Bronchial epithelial cell (primary cell): ENCODE data around the gene TBX10. TPM values are rescaled to one million over a fixed set of nuclear protein-coding genes. Genes with fewer than 3 reads are reported as not detected.
A peak's percentile ranks its signal among the peaks of the same experiment; 100 is the strongest.
"Not testable (repeated sequence)": the region's sequence is repeated elsewhere in the genome, so short reads cannot be mapped to it uniquely, and the experiment has no call there.

Experiments
- DNase-seq: peaks from one replicate; pipeline ENCODE4 v3.0.0-alpha.2; 2010; ENCODE audit warnings: low read depth
- FAIRE-seq: peaks from 2 replicates; lab custom pipeline; 2011; peaks lifted over from hg19 to GRCh38; lab: Jason Lieb, UNC
- H3K27me3 ChIP-seq: 2 replicates; pipeline ENCODE4 v1.5.1; 2011; ENCODE audit warnings: low read length; ENCODE audit not compliant: control insufficient read depth, insufficient read depth
- H3K36me3 ChIP-seq: 2 replicates; pipeline ENCODE4 v1.5.1; 2011; ENCODE audit warnings: low read length; ENCODE audit not compliant: control insufficient read depth, insufficient read depth
- H3K4me3 ChIP-seq: 2 replicates; pipeline ENCODE4 v1.5.1; 2011; ENCODE audit warnings: mild to moderate bottlenecking, low read depth, low read length, control low read depth
- total RNA-seq: library from RNA; depleted of rRNA; stranded (reverse); fragments of >200 nt; gene quantifications from 2 replicates; pipeline ENCODE4 v1.2.1, GENCODE V29; 2014
- TF ChIP-seq, protein P1 (sequence below): IDR thresholded peaks from 2 replicates; pipeline ENCODE4 v1.5.1; 2011; ENCODE audit warnings: mild to moderate bottlenecking, moderate library complexity, low read length, control low read depth, inconsistent platforms; ENCODE audit not compliant: insufficient read depth, severe bottlenecking

Gene TBX10
- not detected in 2 replicates for total RNA-seq

- Histone ChIP-seq H3K4me3 (no peak within 1 kb of the TSS), H3K36me3 (no peaks in the 10 kb centered on the region), H3K27me3 (no peaks in the 10 kb centered on the region)
- FAIRE-seq (no peak), DNase-seq (no peak)
- TF ChIP-seq, protein P1, sequence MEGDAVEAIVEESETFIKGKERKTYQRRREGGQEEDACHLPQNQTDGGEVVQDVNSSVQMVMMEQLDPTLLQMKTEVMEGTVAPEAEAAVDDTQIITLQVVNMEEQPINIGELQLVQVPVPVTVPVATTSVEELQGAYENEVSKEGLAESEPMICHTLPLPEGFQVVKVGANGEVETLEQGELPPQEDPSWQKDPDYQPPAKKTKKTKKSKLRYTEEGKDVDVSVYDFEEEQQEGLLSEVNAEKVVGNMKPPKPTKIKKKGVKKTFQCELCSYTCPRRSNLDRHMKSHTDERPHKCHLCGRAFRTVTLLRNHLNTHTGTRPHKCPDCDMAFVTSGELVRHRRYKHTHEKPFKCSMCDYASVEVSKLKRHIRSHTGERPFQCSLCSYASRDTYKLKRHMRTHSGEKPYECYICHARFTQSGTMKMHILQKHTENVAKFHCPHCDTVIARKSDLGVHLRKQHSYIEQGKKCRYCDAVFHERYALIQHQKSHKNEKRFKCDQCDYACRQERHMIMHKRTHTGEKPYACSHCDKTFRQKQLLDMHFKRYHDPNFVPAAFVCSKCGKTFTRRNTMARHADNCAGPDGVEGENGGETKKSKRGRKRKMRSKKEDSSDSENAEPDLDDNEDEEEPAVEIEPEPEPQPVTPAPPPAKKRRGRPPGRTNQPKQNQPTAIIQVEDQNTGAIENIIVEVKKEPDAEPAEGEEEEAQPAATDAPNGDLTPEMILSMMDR = no peak
Observed at GRCh38 chr11:67639438-67639859, at the start of gene TBX10. Gene TBX10 (minus strand): TSS chr11:67639763. CDS start chr11:67639472, 291 bp downstream.

DNA sequence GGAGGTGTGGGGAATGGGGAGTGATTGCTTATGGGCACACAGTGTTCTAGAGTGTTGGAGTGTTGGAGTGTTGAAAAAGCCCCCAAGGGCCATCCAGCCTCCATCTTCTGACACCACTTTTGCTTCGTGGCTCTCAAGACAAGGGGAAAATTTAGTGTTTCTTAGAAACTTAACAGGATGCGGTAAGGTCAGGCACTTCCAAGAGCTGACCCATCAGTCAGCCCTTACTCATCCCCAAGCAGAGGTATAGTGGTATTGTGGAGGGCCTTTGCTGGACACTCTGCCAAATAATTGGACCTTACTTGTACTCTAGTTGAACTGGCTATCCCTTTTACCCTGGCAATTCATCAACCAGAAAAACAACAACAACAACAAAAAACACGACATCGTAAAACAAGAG is 49.6 kb upstream of the TBX10 start:
- TF ChIP-seq, protein P1 = no peak
- Histone ChIP-seq H3K27me3 (no peaks in the 10 kb centered on the region), H3K36me3 (no peaks in the 10 kb centered on the region), H3K4me3 (no peak overlapping the region)
- DNase-seq (no peak), FAIRE-seq (no peak)

- FAIRE-seq (peak; percentile 100), DNase-seq (no peak)
- H3K36me3 ChIP-seq = no peaks in the 10 kb centered on the region
- TF ChIP-seq, protein P1 = no peak
- H3K27me3 ChIP-seq = no peaks in the 10 kb centered on the region
- H3K4me3 ChIP-seq = no peak overlapping the region
Observed at GRCh38 chr11:67687986-67688385, 48.4 kb upstream of the TBX10 start.

DNA sequence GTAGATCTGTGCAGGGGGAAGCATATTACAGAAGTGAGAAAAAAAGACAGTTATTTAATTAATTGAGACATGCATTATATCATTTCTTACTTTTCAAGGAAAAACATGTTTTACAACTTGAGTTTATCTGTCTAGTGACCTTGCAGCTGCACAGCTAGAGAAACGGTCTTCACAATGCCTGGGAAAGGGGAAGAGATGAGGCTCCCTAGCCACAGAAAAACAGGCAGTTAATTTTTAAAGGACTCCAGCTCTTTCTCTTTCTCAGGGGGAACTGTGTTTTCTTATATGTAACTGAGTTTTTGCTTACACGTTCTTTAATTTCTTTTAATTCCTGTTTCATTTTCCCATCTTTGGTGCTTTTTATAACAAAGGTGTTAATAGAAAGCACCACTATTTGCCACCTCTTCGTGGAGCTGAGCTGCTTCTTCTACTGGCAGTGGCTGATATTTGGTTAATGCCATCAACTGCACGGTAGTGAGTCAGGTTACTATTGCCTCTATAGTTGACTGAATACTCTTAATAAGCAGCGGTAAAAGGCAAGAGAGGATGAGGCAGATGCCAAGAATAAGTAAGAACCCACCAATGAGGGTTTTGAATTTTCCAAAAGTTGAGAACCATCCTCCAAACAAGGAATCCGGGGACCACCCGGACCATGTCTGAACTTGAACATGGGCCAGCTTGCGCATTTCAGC is 46.2 kb upstream of the TBX10 start:
- FAIRE-seq, H3K4me3 ChIP-seq, H3K36me3 ChIP-seq, H3K27me3 ChIP-seq, DNase-seq: not testable (repeated sequence)

DNA sequence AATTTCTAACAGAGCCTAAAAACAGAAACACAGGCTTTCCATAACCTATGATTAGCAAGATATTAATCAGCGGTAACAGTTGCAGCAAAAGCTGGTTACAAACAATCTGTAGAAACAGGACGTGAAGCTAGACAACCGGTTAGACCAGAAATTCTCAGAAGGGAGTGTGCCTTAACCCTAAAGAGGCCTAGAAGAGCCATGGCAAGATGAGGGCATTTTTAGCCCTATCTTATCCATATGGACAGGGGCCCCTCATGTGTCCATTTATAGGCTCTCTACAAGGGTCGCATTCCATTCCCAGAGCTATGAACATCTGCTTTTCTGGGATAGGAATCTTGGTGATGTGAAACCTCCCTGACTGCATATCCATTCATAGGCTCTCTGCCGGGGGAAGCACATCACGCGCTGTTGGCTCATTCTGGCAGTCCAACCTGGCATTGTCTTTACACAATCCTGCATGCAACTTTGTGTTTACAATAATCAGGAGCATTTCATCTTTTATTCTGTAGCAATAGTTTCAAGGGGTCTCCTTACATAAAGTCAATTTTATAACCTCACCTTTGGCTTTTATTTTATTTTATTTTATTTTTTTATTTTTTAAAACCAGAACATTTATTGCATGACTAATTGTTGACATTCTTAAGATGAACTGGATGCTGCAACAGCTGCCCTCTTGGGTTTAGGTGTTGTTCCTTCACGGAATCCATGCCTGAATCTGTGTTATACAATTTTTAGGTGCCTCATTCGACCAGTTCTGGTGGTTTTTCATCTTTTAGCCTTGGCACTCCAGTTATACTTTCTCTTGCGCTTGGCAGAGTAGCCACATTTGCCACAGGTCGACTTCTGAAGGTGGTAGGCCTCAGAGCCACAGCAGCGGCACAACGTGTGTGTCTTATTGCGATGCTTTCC is 42.8 kb upstream of the TBX10 start:
- FAIRE-seq, H3K27me3 ChIP-seq, H3K36me3 ChIP-seq, H3K4me3 ChIP-seq: not testable (repeated sequence)
- DNase-seq = peak; percentile 70

GRCh38 chr11:67680696-67681470 is 41.3 kb upstream of the TBX10 start:
- no peak for FAIRE-seq
- H3K4me3 ChIP-seq = no peak overlapping the region
- no peak for DNase-seq
- TF ChIP-seq, protein P1 = no peak
- no peaks in the 10 kb centered on the region for H3K36me3 ChIP-seq
- H3K27me3 ChIP-seq = no peaks in the 10 kb centered on the region
